Measurements from ENCODE around the gene KCNK3.

Gene KCNK3

DNA sequence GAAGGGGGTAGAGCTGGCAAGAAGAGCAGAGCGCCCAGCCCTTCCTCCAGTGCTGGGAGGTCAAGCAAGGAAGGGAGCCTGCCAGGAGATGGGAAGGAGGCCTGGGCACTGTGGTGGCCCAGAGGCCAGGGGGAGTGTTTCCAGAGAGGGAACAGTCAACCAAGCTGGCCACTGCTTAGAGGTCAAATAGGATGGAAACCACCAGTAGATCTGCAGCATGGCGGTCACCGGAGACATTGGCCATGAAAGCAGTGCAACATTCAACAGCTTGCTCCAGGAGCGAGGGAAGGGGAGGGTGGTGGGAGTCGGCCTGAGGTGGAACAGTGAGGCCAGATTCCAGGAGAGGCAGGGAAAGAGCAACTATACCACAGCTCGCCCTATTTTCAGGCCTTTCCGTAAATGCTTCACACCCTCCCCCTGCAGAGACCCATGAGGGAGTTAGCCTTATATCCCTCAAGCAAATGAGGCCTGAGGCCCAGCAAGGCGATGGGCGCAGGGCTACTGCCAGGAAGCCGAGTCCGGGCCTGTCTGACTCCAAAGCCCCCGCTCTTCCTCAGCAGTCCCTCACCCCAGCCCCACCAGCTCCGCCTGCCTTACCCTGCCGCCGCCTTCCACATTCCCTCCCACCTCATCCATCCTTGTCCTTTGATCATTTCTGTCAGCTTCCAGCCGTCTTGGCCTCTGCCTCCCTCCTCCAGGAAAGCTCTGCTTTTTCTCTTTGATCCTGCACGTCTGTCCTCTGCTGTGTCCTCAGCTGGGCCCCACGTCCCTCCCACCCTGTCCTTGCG, 17.0 kb downstream of the KCNK3 start:
- peaks cover 8 to 43% (median 34%) of the 10 kb centered on the region in 10 experiments; a peak in 19 of 20 replicates for H3K4me1 ChIP-seq
- no peak overlapping the region for H3K27ac ChIP-seq
- no peak overlapping the region for H3K9ac ChIP-seq
- H3K36me3 ChIP-seq: no peaks in the 10 kb centered on the region
- H3K4me2 ChIP-seq: no peak overlapping the region
- no peak for TF ChIP-seq Cebpa-rat (IDR thresholded peaks at IDR 0.05)
- H3K27me3 ChIP-seq: no peaks in the 10 kb centered on the region
- no peak overlapping the region for H3K4me3 ChIP-seq
- H3K9me3 ChIP-seq (replicated peaks in 1 of 11): no peaks in the 10 kb centered on the region
- peaks cover 0 to 14% (median 0%) of the 10 kb centered on the region in 11 experiments; a peak in 3 of 22 replicates for H4K20me1 ChIP-seq

DNA sequence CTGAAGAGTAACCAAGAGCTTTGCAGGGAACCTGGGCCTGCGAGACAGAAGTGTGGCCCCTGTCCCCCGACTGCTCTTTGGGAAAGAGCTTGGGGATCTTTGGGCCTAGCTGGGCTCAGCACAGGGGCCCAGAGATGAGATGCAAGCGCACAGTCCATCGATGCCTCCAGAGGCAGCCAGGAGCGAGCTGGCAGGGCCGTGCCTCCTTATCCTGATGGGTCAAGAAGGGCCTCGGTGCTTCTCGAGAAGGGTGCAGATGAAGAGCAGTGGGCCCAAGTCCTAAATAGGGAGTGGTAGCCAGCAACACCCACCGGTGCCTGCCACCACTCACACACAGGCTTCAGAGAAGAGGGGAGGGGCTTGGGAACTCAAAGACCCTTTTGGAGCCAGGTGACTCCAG, 17.6 kb downstream of the KCNK3 start:
- Histone ChIP-seq H4K20me1 (peaks cover 0 to 14% (median 0%) of the 10 kb centered on the region in 11 experiments; a peak in 3 of 22 replicates), H3K36me3 (no peaks in the 10 kb centered on the region), H3K27me3 (no peaks in the 10 kb centered on the region), H3K9me3 (replicated peaks in 1 of 11) (no peaks in the 10 kb centered on the region), H3K4me1 (peaks cover 8 to 40% (median 32%) of the 10 kb centered on the region in 10 experiments; a peak in 19 of 20 replicates), H3K4me2 (peak overlapping the region in 3 of 11 experiments; percentile 3 to 5 (median 5); a peak in 2 of 22 replicates), H3K4me3 (no peak overlapping the region), H3K27ac (no peak overlapping the region), H3K9ac (peak overlapping the region in 2 of 11 experiments; percentile 7 to 17; a peak in 2 of 22 replicates)
- TF ChIP-seq Cebpa-rat (IDR thresholded peaks at IDR 0.05): no peak

DNA sequence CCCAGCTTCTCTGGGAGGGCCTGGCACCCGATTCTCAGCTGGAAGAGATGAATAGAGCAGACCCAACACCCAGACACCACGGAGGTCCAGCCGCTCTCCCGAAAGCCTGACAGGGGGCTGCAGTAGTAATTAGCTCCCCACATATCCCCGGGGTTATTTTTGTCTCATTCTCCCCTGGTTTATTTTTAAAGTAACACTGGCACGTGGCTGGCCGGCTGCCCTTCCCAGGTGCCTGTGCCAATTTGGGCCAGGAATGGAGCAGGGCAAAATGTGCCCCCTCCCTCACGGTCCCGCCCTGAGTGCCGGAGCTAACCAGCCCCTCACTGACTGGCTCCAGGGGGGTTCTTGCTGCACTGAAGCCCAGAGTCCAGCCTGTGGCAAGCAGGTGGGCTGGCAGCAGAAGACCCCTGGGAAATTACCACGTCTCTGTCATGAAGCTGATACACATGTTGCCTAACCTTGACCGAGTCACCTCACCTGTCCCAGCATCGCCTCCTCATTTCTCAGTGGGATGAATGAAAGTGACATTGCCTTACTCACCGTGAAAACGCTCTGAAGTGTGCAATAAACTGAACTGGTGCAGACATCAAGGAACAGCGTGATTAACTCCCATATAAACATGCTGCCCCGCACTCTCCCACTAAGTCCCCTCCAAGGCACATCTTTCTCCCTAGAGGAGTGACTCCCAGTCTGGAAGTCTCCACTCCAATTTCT, 18.4 kb downstream of the KCNK3 start:
- no peaks in the 10 kb centered on the region for H3K27me3 ChIP-seq
- peak overlapping the region in 2 of 11 experiments; percentile 7 to 17; a peak in 2 of 22 replicates for H3K9ac ChIP-seq
- H3K27ac ChIP-seq: no peak overlapping the region
- TF ChIP-seq Cebpa-rat (IDR thresholded peaks at IDR 0.05): no peak
- peak overlapping the region in 4 of 11 experiments; percentile 3 to 18 (median 5); a peak in 3 of 22 replicates for H3K4me2 ChIP-seq
- no peaks in the 10 kb centered on the region for H3K9me3 ChIP-seq (replicated peaks in 1 of 11)
- no peak overlapping the region for H3K4me3 ChIP-seq
- peaks cover 0 to 14% (median 0%) of the 10 kb centered on the region in 11 experiments; a peak in 3 of 22 replicates for H4K20me1 ChIP-seq
- peaks cover 8 to 40% (median 32%) of the 10 kb centered on the region in 10 experiments; a peak in 19 of 20 replicates for H3K4me1 ChIP-seq
- no peaks in the 10 kb centered on the region for H3K36me3 ChIP-seq

DNA sequence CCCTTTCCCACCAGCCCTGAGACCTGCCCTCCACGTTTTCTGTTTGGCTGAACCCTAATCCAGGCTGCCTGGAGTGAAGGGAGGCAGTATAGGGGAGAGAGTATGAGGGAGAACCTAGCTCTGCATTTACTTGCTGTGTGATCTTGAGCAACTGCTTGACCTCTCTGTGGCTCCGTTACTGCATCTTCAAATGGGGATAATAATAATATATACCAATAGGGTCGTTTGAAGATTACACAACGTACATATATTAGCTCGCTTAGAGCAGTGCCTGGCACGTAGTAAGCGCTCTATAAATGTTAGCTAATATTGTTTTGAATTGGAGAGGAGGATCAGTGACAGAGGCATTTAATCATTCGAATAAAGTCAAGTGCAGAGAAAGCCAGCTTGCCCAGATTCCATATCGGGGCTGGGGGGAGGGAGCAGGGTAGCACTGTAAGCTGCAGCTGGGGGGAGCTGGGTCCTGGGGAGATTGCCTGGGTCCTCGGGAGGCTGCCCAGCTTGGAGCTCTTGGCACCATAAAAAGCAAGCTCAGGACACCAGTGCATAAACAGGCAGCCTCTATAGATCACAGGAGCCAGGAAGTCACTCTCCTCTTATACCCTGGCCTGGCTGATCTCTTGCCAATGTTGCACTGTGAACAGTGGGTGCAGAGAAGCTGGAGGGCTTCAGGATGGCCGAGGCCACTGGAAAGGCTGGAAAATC, 19.1 kb downstream of the KCNK3 start:
- H3K27me3 ChIP-seq: no peaks in the 10 kb centered on the region
- peaks cover 0 to 14% (median 0%) of the 10 kb centered on the region in 11 experiments; a peak in 2 of 22 replicates for H4K20me1 ChIP-seq
- no peaks in the 10 kb centered on the region for H3K9me3 ChIP-seq (replicated peaks in 1 of 11)
- H3K4me2 ChIP-seq: 0 out of 22 replicates have a peak overlapping the region, but pooled peaks of 1 of the 11 experiments have one; percentile 30
- no peak overlapping the region for H3K9ac ChIP-seq
- peaks cover 8 to 40% (median 30%) of the 10 kb centered on the region in 10 experiments; a peak in 19 of 20 replicates for H3K4me1 ChIP-seq
- H3K36me3 ChIP-seq: no peaks in the 10 kb centered on the region
- H3K4me3 ChIP-seq: no peak overlapping the region
- no peak for TF ChIP-seq Cebpa-rat (IDR thresholded peaks at IDR 0.05)
- no peak overlapping the region for H3K27ac ChIP-seq

DNA sequence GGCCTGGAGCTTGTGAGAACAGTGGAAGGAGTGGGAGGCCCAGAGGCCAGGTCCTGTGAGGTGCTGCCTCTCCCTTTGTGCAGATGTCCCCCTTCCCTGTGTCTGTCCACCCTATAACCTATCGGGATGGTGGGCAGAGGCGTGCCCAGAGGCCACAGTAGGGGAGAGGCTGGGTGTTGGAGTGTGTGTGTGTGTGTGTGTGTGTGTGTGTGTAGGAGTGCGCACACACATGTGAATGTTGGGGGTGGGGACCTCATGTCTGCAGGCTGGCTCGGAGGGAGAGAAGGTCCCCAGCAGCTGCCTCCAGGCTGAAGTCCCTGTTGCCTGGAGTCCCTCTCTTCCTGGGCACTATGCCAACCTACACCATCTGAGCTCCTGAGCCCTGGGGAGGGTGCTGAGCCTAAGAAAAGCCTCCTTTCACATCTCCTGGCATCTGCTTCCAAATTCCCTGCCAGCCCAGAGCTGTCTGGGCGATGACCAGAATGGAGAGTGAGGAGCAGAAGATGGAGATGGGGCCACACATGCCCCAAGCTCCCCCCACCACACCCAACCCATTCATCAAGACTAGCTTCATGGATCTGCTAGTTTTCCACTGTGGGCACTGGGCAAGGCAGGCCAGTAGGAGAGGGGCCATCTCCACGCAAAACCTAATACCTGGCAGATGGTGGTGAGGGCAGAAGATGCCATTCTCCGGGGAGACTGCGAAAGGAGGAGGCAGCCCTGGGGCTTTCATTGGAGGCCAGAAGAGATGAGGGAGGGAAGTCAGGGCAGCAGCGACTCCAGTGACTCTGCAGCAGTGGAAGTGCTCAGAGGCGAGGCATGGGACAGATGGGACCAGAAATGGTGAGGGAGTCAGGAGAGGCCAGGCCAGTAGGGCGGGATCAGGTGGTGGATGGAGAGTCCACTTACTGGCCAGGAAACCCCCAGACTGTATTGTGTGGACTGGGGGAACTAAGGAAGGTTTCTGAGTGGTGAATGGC, 20.3 kb downstream of the KCNK3 start:
- Histone ChIP-seq H3K9ac (no peak overlapping the region), H3K27me3 (no peaks in the 10 kb centered on the region), H3K4me1 (peaks cover 2 to 30% (median 19%) of the 10 kb centered on the region in 10 experiments; a peak in 18 of 20 replicates), H3K4me3 (no peak overlapping the region), H4K20me1 (peaks cover 0 to 14% (median 0%) of the 10 kb centered on the region in 11 experiments; a peak in 2 of 22 replicates), H3K36me3 (no peaks in the 10 kb centered on the region), H3K9me3 (replicated peaks in 1 of 11) (no peaks in the 10 kb centered on the region), H3K27ac (no peak overlapping the region), H3K4me2 (peak overlapping the region in 4 of 11 experiments; percentile 13 to 30 (median 22); a peak in 4 of 22 replicates)
- TF ChIP-seq Cebpa-rat (IDR thresholded peaks at IDR 0.05): no peak

DNA sequence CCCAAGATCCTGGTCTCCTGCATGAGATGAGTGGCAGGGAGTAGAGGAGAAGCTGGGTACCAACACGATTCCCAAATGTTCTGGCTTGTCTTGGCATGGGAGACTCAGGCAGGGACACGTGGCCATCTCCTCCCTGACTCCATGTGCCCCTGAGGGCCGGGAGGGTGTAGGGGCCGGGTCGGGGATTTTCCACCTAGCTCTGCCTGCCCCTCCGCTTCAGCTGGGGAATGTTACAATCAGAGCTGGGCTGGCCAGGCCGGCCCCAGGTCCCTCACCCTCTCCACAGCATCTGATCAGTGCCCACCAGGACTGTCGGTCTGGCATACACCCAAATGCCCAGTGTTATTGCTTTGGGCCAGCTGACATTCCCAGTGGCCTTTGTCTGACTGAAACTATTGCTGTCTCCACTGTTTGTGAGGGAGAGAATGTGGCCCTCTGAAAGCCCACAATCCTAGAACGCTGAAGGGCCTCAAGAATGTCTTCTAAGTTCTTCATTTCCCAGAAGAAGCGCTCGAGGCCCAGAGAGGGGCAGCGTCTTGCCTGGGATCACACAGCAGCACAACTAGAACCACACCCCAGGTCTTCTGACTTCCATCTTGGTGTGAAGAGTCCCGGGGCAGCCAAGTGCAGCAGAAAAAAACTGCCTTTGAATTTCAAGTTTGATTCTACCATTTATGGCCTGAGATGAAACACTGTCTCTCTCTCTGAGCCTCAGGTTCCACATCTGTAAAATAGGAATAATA, 23.2 kb downstream of the KCNK3 start:
- H3K27me3 ChIP-seq: no peaks in the 10 kb centered on the region
- H3K4me2 ChIP-seq: no peak overlapping the region
- no peak for TF ChIP-seq Cebpa-rat (IDR thresholded peaks at IDR 0.05)
- peaks cover 0 to 2% (median 0%) of the 10 kb centered on the region in 11 experiments; a peak in 2 of 22 replicates for H4K20me1 ChIP-seq
- H3K9me3 ChIP-seq (replicated peaks in 1 of 11): no peaks in the 10 kb centered on the region
- no peak overlapping the region for H3K4me3 ChIP-seq
- no peak overlapping the region for H3K27ac ChIP-seq
- H3K36me3 ChIP-seq: no peaks in the 10 kb centered on the region
- no peak overlapping the region for H3K9ac ChIP-seq
- H3K4me1 ChIP-seq: peaks cover 6 to 32% (median 24%) of the 10 kb centered on the region in 10 experiments

DNA sequence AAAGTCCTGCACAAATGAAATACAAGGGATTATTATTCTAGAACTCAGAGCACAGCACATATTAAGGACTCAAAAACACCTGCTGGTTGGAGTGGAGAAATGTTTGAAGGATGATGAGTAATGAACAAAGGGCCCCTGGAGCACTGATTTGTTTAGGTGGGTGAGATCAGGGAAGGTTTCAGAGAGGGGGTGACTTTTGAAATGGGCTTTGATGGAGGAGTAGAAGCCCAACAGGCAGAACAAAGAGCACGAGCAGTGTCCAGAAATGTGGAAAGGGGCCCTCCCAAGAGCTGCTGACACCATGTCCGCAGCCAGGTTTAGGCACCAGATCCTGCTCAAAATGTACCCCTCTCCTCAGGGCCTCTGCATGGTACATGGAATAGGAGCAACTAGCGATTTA, 23.8 kb downstream of the KCNK3 start:
- Histone ChIP-seq H3K36me3 (no peaks in the 10 kb centered on the region), H3K4me3 (no peak overlapping the region), H3K4me1 (peaks cover 13 to 34% (median 28%) of the 10 kb centered on the region in 10 experiments), H4K20me1 (no peaks in the 10 kb centered on the region; a peak in 1 of 22 replicates), H3K9ac (no peak overlapping the region), H3K4me2 (no peak overlapping the region), H3K9me3 (replicated peaks in 1 of 11) (no peaks in the 10 kb centered on the region), H3K27me3 (no peaks in the 10 kb centered on the region), H3K27ac (no peak overlapping the region)
- TF ChIP-seq Cebpa-rat (IDR thresholded peaks at IDR 0.05): no peak
